ENCODE data around the gene TTLL7.

The TTLL7 gene

GRCh38 chr1:83827741-83828140 lies 171.2 kb downstream of the TTLL7 start:
- Histone ChIP-seq H2AFZ (ENCODE audit: low read length) (no peak overlapping the region), H3K9me2 (ENCODE audit: low read depth, low read length) (no peaks in the 10 kb centered on the region), H3K36me3 (ENCODE audit: insufficient read depth, low read length) (no peaks in the 10 kb centered on the region), H3K9ac (ENCODE audit: low read length) (no peak overlapping the region), H3K27ac (ENCODE audit: low read depth, low read length, poor library complexity, severe bottlenecking) (no peak overlapping the region), H3F3A (ENCODE audit: insufficient read depth, low read length) (no peaks in the 10 kb centered on the region), H3K4me2 (ENCODE audit: low read length) (no peak overlapping the region), H3K79me2 (ENCODE audit: insufficient read depth, low read length) (no peaks in the 10 kb centered on the region), H3K27me3 (ENCODE audit: insufficient read depth, low read length) (no peaks in the 10 kb centered on the region), H3K4me3 (ENCODE audit: low read depth, low read length, poor library complexity, severe bottlenecking) (no peak overlapping the region), H3K4me1 (ENCODE audit: insufficient read depth, low read length, severe bottlenecking) (no peaks in the 10 kb centered on the region), H3K9me3 (ENCODE audit: low read length) (no peaks in the 10 kb centered on the region), H4K20me1 (ENCODE audit: insufficient read depth, low read length) (no peaks in the 10 kb centered on the region)
- TF ChIP-seq, protein P1, sequence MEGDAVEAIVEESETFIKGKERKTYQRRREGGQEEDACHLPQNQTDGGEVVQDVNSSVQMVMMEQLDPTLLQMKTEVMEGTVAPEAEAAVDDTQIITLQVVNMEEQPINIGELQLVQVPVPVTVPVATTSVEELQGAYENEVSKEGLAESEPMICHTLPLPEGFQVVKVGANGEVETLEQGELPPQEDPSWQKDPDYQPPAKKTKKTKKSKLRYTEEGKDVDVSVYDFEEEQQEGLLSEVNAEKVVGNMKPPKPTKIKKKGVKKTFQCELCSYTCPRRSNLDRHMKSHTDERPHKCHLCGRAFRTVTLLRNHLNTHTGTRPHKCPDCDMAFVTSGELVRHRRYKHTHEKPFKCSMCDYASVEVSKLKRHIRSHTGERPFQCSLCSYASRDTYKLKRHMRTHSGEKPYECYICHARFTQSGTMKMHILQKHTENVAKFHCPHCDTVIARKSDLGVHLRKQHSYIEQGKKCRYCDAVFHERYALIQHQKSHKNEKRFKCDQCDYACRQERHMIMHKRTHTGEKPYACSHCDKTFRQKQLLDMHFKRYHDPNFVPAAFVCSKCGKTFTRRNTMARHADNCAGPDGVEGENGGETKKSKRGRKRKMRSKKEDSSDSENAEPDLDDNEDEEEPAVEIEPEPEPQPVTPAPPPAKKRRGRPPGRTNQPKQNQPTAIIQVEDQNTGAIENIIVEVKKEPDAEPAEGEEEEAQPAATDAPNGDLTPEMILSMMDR (IDR thresholded peaks at IDR 0.05; ENCODE audit: low read length) = no peak
- no peak for TF ChIP-seq EZH2 (IDR thresholded peaks at IDR 0.05; ENCODE audit: borderline replicate concordance, low read length)

GRCh38 chr1:83822208-83822607 lies 176.7 kb downstream of the TTLL7 start:
- H3K9me2 ChIP-seq (ENCODE audit: low read depth, low read length) = no peaks in the 10 kb centered on the region
- H3K9ac ChIP-seq (ENCODE audit: low read length) = no peak overlapping the region
- no peaks in the 10 kb centered on the region for H3F3A ChIP-seq (ENCODE audit: insufficient read depth, low read length)
- TF ChIP-seq, protein P1 (IDR thresholded peaks at IDR 0.05; ENCODE audit: low read length) = no peak
- no peak for TF ChIP-seq EZH2 (IDR thresholded peaks at IDR 0.05; ENCODE audit: borderline replicate concordance, low read length)
- peaks cover 15% of the 10 kb centered on the region for H3K4me1 ChIP-seq (ENCODE audit: insufficient read depth, low read length, severe bottlenecking)
- H3K36me3 ChIP-seq (ENCODE audit: insufficient read depth, low read length) = no peaks in the 10 kb centered on the region
- H3K9me3 ChIP-seq (ENCODE audit: low read length) = no peaks in the 10 kb centered on the region
- H3K4me3 ChIP-seq (ENCODE audit: low read depth, low read length, poor library complexity, severe bottlenecking) = no peak overlapping the region
- H3K4me2 ChIP-seq (ENCODE audit: low read length) = no peak overlapping the region
- no peaks in the 10 kb centered on the region for H3K27me3 ChIP-seq (ENCODE audit: insufficient read depth, low read length)
- H4K20me1 ChIP-seq (ENCODE audit: insufficient read depth, low read length) = no peaks in the 10 kb centered on the region
- H3K79me2 ChIP-seq (ENCODE audit: insufficient read depth, low read length) = no peaks in the 10 kb centered on the region
- no peak overlapping the region for H2AFZ ChIP-seq (ENCODE audit: low read length)
- no peak overlapping the region for H3K27ac ChIP-seq (ENCODE audit: low read depth, low read length, poor library complexity, severe bottlenecking)

- no peaks in the 10 kb centered on the region for H3K9me2 ChIP-seq (ENCODE audit: low read depth, low read length)
- TF ChIP-seq, protein P1 (IDR thresholded peaks at IDR 0.05; ENCODE audit: low read length) = no peak
- no peak for TF ChIP-seq EZH2 (IDR thresholded peaks at IDR 0.05; ENCODE audit: borderline replicate concordance, low read length)
- no peak overlapping the region for H3K4me3 ChIP-seq (ENCODE audit: low read depth, low read length, poor library complexity, severe bottlenecking)
- no peak overlapping the region for H3K27ac ChIP-seq (ENCODE audit: low read depth, low read length, poor library complexity, severe bottlenecking)
- no peaks in the 10 kb centered on the region for H3K9me3 ChIP-seq (ENCODE audit: low read length)
- no peaks in the 10 kb centered on the region for H3K27me3 ChIP-seq (ENCODE audit: insufficient read depth, low read length)
- no peak overlapping the region for H3K4me2 ChIP-seq (ENCODE audit: low read length)
- H3K9ac ChIP-seq (ENCODE audit: low read length) = no peak overlapping the region
- no peaks in the 10 kb centered on the region for H3F3A ChIP-seq (ENCODE audit: insufficient read depth, low read length)
- no peaks in the 10 kb centered on the region for H3K79me2 ChIP-seq (ENCODE audit: insufficient read depth, low read length)
- peaks cover 15% of the 10 kb centered on the region for H3K4me1 ChIP-seq (ENCODE audit: insufficient read depth, low read length, severe bottlenecking)
- no peaks in the 10 kb centered on the region for H3K36me3 ChIP-seq (ENCODE audit: insufficient read depth, low read length)
- H4K20me1 ChIP-seq (ENCODE audit: insufficient read depth, low read length) = no peaks in the 10 kb centered on the region
- no peak overlapping the region for H2AFZ ChIP-seq (ENCODE audit: low read length)
These were observed 179.5 kb downstream of the TTLL7 start for GRCh38 chr1:83819436-83819835.
